SU-DHL-6 (cell line): ENCODE data around the gene TMEM14C.

ENCODE experiments used
- H2AFZ ChIP-seq: fragments of 200-600 bp; sonication (generic); 2 replicates; pipeline ENCODE4 v1.6.1; 2014; ENCODE audit warnings: low read depth, mild to moderate bottlenecking, moderate library complexity, mixed read lengths, antibody characterized with exemption, low read length; ENCODE audit not compliant: severe bottlenecking
- H3F3A ChIP-seq: fragments of 200-600 bp; shearing (Covaris generic); 2 replicates; pipeline ENCODE4 v1.6.0; 2016; ENCODE audit warnings: antibody characterized with exemption, mild to moderate bottlenecking; ENCODE audit not compliant: insufficient read depth
- H3K27ac ChIP-seq: fragments of 200-600 bp; sonication (generic); 2 replicates; pipeline ENCODE4 v1.5.1; 2016; ENCODE audit warnings: low read depth, mild to moderate bottlenecking, low read length, moderate library complexity, mixed read lengths
- H3K27me3 ChIP-seq: fragments of 200-600 bp; sonication (generic), shearing (Covaris generic); 2 replicates; pipeline ENCODE4 v1.6.0; 2014; ENCODE audit warnings: mild to moderate bottlenecking, low read length
- H3K36me3 ChIP-seq: fragments of 200-600 bp; sonication (generic); 2 replicates; pipeline ENCODE4 v1.6.1; 2014; ENCODE audit warnings: mild to moderate bottlenecking, low read length, mixed read lengths
- H3K4me2 ChIP-seq: fragments of 300-600, 200-600 bp; shearing (Covaris generic), sonication (generic); 2 replicates; pipeline ENCODE4 v1.6.0; 2014; ENCODE audit warnings: low read length, low read depth, mild to moderate bottlenecking; ENCODE audit not compliant: poor library complexity, severe bottlenecking
- H3K4me3 ChIP-seq: fragments of 200-600 bp; sonication (generic); 2 replicates; pipeline ENCODE4 v1.5.1; 2014; ENCODE audit warnings: antibody characterized with exemption, low read length, mild to moderate bottlenecking, mixed read lengths; ENCODE audit not compliant: insufficient read depth, poor library complexity, severe bottlenecking
- H3K79me2 ChIP-seq: fragments of 200-600 bp; sonication (generic); 2 replicates; pipeline ENCODE4 v1.6.1; 2014; ENCODE audit warnings: mild to moderate bottlenecking, low read length, moderate library complexity; ENCODE audit not compliant: insufficient read depth
- H3K9ac ChIP-seq: fragments of 200-600 bp; sonication (generic); 2 replicates; pipeline ENCODE4 v1.7.0; 2014; ENCODE audit warnings: mild to moderate bottlenecking, low read length
- H3K9me2 ChIP-seq: fragments of 200-600 bp; sonication (generic); replicated peaks from 2 replicates; pipeline ENCODE4 v1.6.1; 2014; ENCODE audit warnings: low read length; ENCODE audit not compliant: insufficient read depth
- H3K9me3 ChIP-seq: fragments of 200-600 bp; sonication (generic); 2 replicates; pipeline ENCODE4 v1.6.1; 2014; ENCODE audit warnings: low read length, mixed read lengths; ENCODE audit not compliant: insufficient read depth
- H4K20me1 ChIP-seq: fragments of 200-600 bp; sonication (generic); 2 replicates; pipeline ENCODE4 v1.6.1; 2014; ENCODE audit warnings: low read depth, mild to moderate bottlenecking, antibody characterized with exemption, low read length, moderate library complexity, mixed read lengths
- CTCF ChIP-seq: fragments of 200-600 bp; sonication (generic); IDR thresholded peaks from one replicate; pipeline ENCODE4 v1.5.1; 2017; ENCODE audit warnings: antibody characterized with exemption, mild to moderate bottlenecking, low read length, moderate library complexity; ENCODE audit not compliant: insufficient read depth, poor library complexity, severe bottlenecking
- EZH2phosphoT487 ChIP-seq: fragments of 200-600 bp; sonication (generic), shearing (Covaris generic); conservative IDR thresholded peaks from 2 replicates; pipeline ENCODE4 v1.6.1; 2018; ENCODE audit warnings: mild to moderate bottlenecking, antibody characterized with exemption, low read length, moderate library complexity, mixed read lengths

TMEM14C gene

GRCh38 chr6:10769419-10769818, 46.5 kb downstream of the TMEM14C start:
- no peak overlapping the region for H3K4me3 ChIP-seq
- no peak overlapping the region for H3K9ac ChIP-seq
- H3F3A ChIP-seq: no peaks in the 10 kb centered on the region
- no peaks in the 10 kb centered on the region for H4K20me1 ChIP-seq
- H3K79me2 ChIP-seq: no peaks in the 10 kb centered on the region
- no peaks in the 10 kb centered on the region for H3K27me3 ChIP-seq
- H3K9me3 ChIP-seq: no peaks in the 10 kb centered on the region
- peaks cover 3% of the 10 kb centered on the region; the same call in 1 of the 2 replicates for H3K36me3 ChIP-seq
- H2AFZ ChIP-seq: no peak overlapping the region
- H3K27ac ChIP-seq: no peak overlapping the region
- no peak for TF ChIP-seq CTCF
- no peak for TF ChIP-seq EZH2phosphoT487
- no peaks in the 10 kb centered on the region for H3K9me2 ChIP-seq
- no peak overlapping the region for H3K4me2 ChIP-seq

- Histone ChIP-seq H4K20me1 (no peaks in the 10 kb centered on the region), H3K4me3 (no peak overlapping the region), H3K9ac (no peak overlapping the region), H2AFZ (no peak overlapping the region), H3F3A (no peaks in the 10 kb centered on the region), H3K4me2 (no peak overlapping the region), H3K79me2 (no peaks in the 10 kb centered on the region), H3K27ac (no peak overlapping the region), H3K9me2 (no peaks in the 10 kb centered on the region), H3K27me3 (no peaks in the 10 kb centered on the region), H3K36me3 (peaks cover 3% of the 10 kb centered on the region; the same call in 1 of the 2 replicates), H3K9me3 (no peaks in the 10 kb centered on the region)
- no peak for TF ChIP-seq EZH2phosphoT487
Measured at GRCh38 chr6:10771371-10771894, 48.6 kb downstream of the TMEM14C start.

GRCh38 chr6:10778230-10778629, 55.4 kb downstream of the TMEM14C start:
- no peaks in the 10 kb centered on the region for H3K9me3 ChIP-seq
- H3K9ac ChIP-seq: no peak overlapping the region
- TF ChIP-seq EZH2phosphoT487: no peak
- no peak for TF ChIP-seq CTCF
- no peaks in the 10 kb centered on the region for H3K79me2 ChIP-seq
- H3K27me3 ChIP-seq: no peaks in the 10 kb centered on the region
- H2AFZ ChIP-seq: no peak overlapping the region
- no peak overlapping the region for H3K27ac ChIP-seq
- peaks cover 3% of the 10 kb centered on the region; the same call in 1 of the 2 replicates for H3K36me3 ChIP-seq
- no peaks in the 10 kb centered on the region for H3K9me2 ChIP-seq
- no peak overlapping the region for H3K4me3 ChIP-seq
- no peaks in the 10 kb centered on the region for H3F3A ChIP-seq
- no peak overlapping the region for H3K4me2 ChIP-seq
- no peaks in the 10 kb centered on the region for H4K20me1 ChIP-seq

- no peak overlapping the region for H3K9ac ChIP-seq
- H3F3A ChIP-seq: no peaks in the 10 kb centered on the region
- H3K9me2 ChIP-seq: no peaks in the 10 kb centered on the region
- H2AFZ ChIP-seq: no peak overlapping the region
- no peak overlapping the region for H3K4me3 ChIP-seq
- H3K27me3 ChIP-seq: no peaks in the 10 kb centered on the region
- no peaks in the 10 kb centered on the region for H3K79me2 ChIP-seq
- H3K36me3 ChIP-seq: peaks cover 3% of the 10 kb centered on the region; the same call in 1 of the 2 replicates
- H3K9me3 ChIP-seq: no peaks in the 10 kb centered on the region
- no peak for TF ChIP-seq EZH2phosphoT487
- no peak for TF ChIP-seq CTCF
- H3K4me2 ChIP-seq: no peak overlapping the region
- H3K27ac ChIP-seq: no peak overlapping the region
- H4K20me1 ChIP-seq: no peaks in the 10 kb centered on the region
Measured at GRCh38 chr6:10779076-10779475, 56.2 kb downstream of the TMEM14C start.
